HG02588 (cell line): ENCODE data around the gene TNKS2.
A peak's percentile ranks its signal among the peaks of the same experiment; 100 is the strongest.

ENCODE experiments used
- ATAC-seq: cut with Tn5 transposase; IDR thresholded peaks from one replicate; pipeline ENCODE4 v1.9.1; 2021; ENCODE audit warnings: mild to moderate bottlenecking, moderate library complexity; ENCODE audit not compliant: unreplicated experiment

The TNKS2 gene

DNA sequence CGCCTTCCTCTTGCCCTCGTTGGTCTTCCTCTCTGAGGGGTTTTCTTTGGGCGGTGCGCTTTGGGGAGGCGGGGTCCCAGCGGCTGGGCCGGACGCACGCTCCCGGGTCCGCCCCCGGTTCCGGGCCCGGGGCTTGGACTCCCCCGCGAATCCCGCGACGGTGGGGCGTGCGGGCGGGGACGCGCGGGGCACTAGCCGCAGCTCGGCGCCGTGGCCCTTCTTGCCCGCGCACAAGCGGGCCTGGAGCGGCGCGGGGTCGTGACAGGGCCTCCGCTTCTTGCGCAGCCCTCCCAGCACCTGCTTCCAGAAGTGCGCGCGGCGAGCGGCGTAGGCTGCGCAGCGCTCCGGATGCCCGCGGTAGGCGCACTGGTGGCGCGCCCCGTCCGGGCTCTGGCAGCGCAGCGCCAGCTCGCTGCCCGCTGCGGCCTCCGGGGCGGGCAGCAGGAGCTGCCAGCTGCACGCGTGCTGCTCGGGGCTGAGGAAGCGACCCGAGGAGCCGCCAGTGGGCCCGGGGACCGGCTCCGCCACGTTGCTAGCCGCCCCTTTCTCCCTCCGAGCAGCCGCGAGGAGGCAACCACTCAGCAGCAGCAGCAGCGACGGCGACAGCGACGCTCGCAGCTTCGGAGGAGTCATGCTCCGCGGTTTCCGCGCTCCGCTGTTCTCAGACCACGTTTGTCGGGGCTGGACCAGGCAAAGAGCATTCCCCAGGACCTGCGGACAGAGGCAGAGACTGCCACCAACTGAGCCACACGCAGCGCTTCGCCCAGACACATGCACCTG is 110.3 kb downstream of the TNKS2 start:
- peak; percentile 88 for ATAC-seq

DNA sequence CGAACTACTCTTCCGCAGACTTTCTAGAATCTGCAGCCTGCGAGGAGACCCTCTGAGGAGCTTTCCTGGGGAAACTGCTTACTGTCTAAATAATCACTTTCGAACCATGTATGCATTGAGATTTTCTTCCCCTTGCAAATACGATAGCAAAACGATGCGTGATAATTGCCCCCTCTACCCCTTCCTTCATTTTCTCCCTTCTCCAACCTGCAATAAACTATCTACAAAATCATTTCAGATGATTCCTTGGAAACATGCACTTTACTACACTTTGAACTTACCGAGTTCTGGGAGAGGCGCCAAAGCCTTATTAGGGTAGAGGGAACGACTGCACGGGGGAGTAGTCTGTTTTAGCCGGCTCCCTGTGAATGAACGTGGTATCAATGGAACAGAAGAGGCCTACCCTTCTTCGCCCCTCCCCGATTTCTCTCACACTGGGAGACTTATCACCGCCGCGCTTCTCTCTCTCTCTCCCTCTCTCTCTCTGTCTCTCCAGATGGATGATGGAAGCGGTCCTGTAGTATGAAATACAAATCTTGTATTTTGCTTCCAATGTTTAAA is 111.0 kb downstream of the TNKS2 start, which contains the start of gene FGFBP3:
Gene FGFBP3, minus strand, starts transcription at position 370 of the 561 bp plus-strand sequence. CDS start 517 bp downstream, outside the sequence.
- ATAC-seq: no peak

DNA sequence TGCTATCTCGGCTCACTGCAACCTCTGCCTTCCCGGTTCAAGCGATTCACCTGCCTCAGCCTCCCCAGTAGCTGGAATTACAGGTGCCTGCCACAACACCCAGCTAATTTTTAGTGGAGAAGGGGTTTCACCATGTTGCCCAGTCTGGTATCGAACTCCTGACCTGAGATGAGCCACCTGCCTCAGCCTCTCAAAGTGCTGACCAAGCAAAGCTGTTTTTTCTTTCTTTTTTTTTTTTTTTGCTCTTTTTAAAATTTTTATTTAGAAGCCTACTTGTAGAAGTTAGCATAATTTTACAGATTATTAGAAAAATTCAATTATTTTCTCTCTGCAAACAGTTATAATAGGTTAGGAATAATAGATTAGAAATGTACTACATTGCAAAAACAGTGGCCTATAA is 112.2 kb downstream of the TNKS2 start:
- ATAC-seq: no peak
